IPS-20b (cell line): ENCODE data around the gene SEMA6A.

Source experiments
- H3K27ac ChIP-seq: one replicate; pipeline ENCODE4 v1.5.1; 2013; ENCODE audit warnings: low read length
- H3K27me3 ChIP-seq: 2 replicates; pipeline ENCODE4 v1.6.1; 2013; ENCODE audit warnings: mild to moderate bottlenecking, low read length, inconsistent platforms; ENCODE audit not compliant: insufficient read depth
- H3K36me3 ChIP-seq: 2 replicates; pipeline ENCODE4 v1.6.1; 2013; ENCODE audit warnings: low read depth, mild to moderate bottlenecking, inconsistent platforms, low read length, moderate library complexity; ENCODE audit not compliant: insufficient read depth
- H3K4me1 ChIP-seq: 2 replicates; pipeline ENCODE4 v1.6.1; 2013; ENCODE audit warnings: mild to moderate bottlenecking, control low read depth, inconsistent platforms, low read length, moderate library complexity; ENCODE audit not compliant: insufficient read depth
- H3K4me3 ChIP-seq: 2 replicates; pipeline ENCODE4 v1.5.1; 2013; ENCODE audit warnings: mild to moderate bottlenecking, low read length, inconsistent platforms
- H3K9ac ChIP-seq: 2 replicates; pipeline ENCODE4 v1.6.1; 2013; ENCODE audit warnings: low read depth, mild to moderate bottlenecking, inconsistent platforms, low read length, moderate library complexity
- H3K9me3 ChIP-seq: 2 replicates; pipeline ENCODE4 v1.6.1; 2013; ENCODE audit warnings: mild to moderate bottlenecking, low read depth, low read length, inconsistent platforms; ENCODE audit not compliant: insufficient read depth

SEMA6A gene

GRCh38 chr5:116502138-116502537 is 72.5 kb downstream of the SEMA6A start:
- no peak overlapping the region for H3K9ac ChIP-seq
- peaks cover 81% of the 10 kb centered on the region for H3K36me3 ChIP-seq
- H3K4me3 ChIP-seq, result no peak overlapping the region
- peaks cover 32% of the 10 kb centered on the region for H3K4me1 ChIP-seq
- no peaks in the 10 kb centered on the region for H3K27me3 ChIP-seq
- no peak overlapping the region for H3K27ac ChIP-seq
- no peaks in the 10 kb centered on the region for H3K9me3 ChIP-seq

DNA sequence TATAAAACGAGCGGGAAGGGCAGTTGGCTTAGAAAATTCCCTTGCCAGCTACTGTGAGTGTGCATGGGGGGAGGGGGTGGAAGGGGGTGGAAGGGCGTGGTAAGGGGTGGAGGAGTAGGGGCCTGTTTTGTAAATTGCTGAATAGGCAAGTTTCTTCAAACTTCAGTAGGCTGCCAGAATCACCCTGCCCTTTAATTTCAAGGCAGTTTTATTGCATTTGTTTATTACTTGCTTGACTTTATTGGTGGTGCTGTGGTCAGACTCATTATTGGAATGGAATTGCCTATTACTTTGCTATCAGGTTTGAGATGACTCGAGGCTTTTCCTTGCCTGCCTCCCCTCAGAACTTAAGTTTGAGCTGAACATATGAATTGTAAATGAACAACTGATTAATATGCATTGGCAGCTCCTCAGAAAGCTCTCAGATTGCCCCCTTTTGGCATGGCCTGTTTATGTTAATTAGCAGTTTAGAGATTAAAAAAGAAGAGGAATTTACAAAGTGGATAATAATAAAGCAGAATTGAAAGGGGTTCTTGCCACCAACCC is 76.0 kb downstream of the SEMA6A start:
- Histone ChIP-seq H3K27ac (no peak overlapping the region), H3K4me1 (peaks cover 18% of the 10 kb centered on the region), H3K4me3 (no peak overlapping the region), H3K27me3 (no peaks in the 10 kb centered on the region), H3K9me3 (no peaks in the 10 kb centered on the region), H3K36me3 (peaks cover 97% of the 10 kb centered on the region), H3K9ac (peak overlapping the region; percentile 40; the same call in 1 of the 2 replicates)

GRCh38 chr5:116497631-116498030 is 77.0 kb downstream of the SEMA6A start:
- Histone ChIP-seq H3K9me3 (no peaks in the 10 kb centered on the region), H3K9ac (no peak overlapping the region), H3K4me3 (no peak overlapping the region), H3K27me3 (no peaks in the 10 kb centered on the region), H3K4me1 (peaks cover 18% of the 10 kb centered on the region), H3K27ac (no peak overlapping the region), H3K36me3 (peaks cover 97% of the 10 kb centered on the region)

DNA sequence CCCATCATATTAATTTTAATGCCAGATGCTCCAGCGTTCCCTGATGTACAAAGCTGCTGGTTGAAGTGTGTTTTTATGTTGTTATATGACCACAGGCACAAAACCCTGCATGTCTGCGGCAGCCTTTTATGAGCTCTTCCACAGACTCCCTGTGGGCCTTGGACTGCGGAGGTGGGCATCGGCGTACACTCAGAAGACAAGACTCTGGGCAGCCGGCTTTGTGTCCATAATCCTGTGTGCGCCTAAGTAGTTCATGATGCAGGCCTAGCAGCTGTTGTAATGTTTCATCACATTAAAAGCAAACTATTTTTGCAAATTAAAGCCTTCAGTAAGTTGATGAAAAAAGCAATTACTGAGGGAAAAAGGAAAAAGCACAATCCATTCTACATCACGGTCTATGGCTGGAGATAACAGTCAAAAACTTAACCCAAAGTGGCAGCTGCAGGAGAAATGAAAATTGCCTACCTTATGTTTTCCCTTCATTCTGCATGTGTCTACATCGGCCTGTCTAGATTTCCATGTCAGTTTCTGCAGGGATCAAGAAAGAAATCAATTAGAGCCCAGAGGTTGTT is 78.8 kb downstream of the SEMA6A start:
- Histone ChIP-seq H3K27me3 (no peaks in the 10 kb centered on the region), H3K27ac (no peak overlapping the region), H3K9ac (no peak overlapping the region), H3K36me3 (peaks cover 97% of the 10 kb centered on the region), H3K9me3 (no peaks in the 10 kb centered on the region), H3K4me1 (peaks cover 18% of the 10 kb centered on the region), H3K4me3 (no peak overlapping the region)

- peaks cover 97% of the 10 kb centered on the region for H3K36me3 ChIP-seq
- H3K4me1 ChIP-seq, result peaks cover 12% of the 10 kb centered on the region
- no peak overlapping the region for H3K27ac ChIP-seq
- H3K4me3 ChIP-seq, result no peak overlapping the region
- H3K9ac ChIP-seq, result no peak overlapping the region
- H3K9me3 ChIP-seq, result no peaks in the 10 kb centered on the region
- no peaks in the 10 kb centered on the region for H3K27me3 ChIP-seq
Measured at GRCh38 chr5:116494784-116495450, 79.7 kb downstream of the SEMA6A start.

- H3K4me1 ChIP-seq, result no peaks in the 10 kb centered on the region; the same call in 1 of the 2 replicates
- peaks cover 100% of the 10 kb centered on the region for H3K36me3 ChIP-seq
- H3K27me3 ChIP-seq, result no peaks in the 10 kb centered on the region
- no peaks in the 10 kb centered on the region for H3K9me3 ChIP-seq
- no peak overlapping the region for H3K27ac ChIP-seq
- H3K4me3 ChIP-seq, result no peak overlapping the region
- H3K9ac ChIP-seq, result no peak overlapping the region
Measured at GRCh38 chr5:116492776-116493175, 81.8 kb downstream of the SEMA6A start.

DNA sequence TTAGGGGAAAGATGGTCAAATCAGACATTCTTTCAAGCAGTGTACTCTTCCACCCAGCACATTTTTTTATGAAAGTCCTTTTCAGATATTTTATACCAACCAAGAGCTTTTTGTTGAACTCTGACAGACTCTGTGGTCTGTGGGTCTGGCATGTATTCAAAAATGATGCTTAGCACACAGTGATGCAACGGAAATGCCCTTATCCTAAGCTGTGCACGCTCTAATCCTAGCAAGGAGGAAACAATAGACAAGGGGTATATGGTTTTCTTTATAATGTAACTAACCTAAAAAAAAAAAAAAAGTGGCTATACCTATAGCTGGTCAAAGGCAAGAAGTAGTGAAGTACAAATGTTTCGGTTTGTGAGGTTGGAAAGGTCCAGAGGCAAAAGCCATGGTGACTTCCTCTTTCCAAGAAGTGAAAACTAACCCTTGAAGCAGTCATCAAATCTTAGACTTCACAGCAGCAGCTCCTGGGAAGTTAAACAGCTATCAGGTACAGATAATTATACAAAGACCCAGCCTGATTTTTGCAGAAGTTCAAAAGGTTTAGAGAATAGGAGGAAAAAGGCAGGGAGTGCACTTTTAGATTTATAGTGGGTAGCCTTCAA is 82.5 kb downstream of the SEMA6A start:
- Histone ChIP-seq H3K4me1 (no peaks in the 10 kb centered on the region; the same call in 1 of the 2 replicates), H3K27ac (no peak overlapping the region), H3K36me3 (peaks cover 100% of the 10 kb centered on the region), H3K27me3 (no peaks in the 10 kb centered on the region), H3K4me3 (no peak overlapping the region), H3K9me3 (no peaks in the 10 kb centered on the region), H3K9ac (no peak overlapping the region)

GRCh38 chr5:116488356-116489041 is 86.1 kb downstream of the SEMA6A start:
- Histone ChIP-seq H3K9ac (no peak overlapping the region), H3K4me1 (no peaks in the 10 kb centered on the region), H3K4me3 (no peak overlapping the region), H3K36me3 (peaks cover 100% of the 10 kb centered on the region), H3K27me3 (no peaks in the 10 kb centered on the region), H3K9me3 (no peaks in the 10 kb centered on the region), H3K27ac (no peak overlapping the region)

DNA sequence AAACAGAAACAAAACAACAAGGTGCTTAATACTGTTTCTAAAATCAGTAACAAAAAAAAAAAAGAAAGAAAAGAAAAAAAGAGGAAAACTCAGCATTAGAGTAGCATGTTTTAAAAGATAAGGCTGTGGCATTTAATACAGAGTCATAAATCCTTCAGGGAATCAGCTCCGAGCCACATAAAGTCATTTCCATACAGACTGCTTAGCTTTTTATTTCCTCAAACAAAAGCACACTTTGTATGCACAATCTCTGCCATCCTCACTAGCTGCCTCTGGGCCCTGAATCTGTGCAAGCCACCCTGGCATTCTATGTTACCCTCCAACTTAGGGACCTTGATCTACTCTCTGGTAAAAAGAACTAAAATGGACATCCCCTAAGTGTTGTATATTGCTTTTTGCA is 87.6 kb downstream of the SEMA6A start:
- Histone ChIP-seq H3K27me3 (no peaks in the 10 kb centered on the region), H3K36me3 (peaks cover 100% of the 10 kb centered on the region), H3K4me3 (no peak overlapping the region), H3K4me1 (no peaks in the 10 kb centered on the region), H3K9me3 (no peaks in the 10 kb centered on the region), H3K9ac (no peak overlapping the region), H3K27ac (no peak overlapping the region)

DNA sequence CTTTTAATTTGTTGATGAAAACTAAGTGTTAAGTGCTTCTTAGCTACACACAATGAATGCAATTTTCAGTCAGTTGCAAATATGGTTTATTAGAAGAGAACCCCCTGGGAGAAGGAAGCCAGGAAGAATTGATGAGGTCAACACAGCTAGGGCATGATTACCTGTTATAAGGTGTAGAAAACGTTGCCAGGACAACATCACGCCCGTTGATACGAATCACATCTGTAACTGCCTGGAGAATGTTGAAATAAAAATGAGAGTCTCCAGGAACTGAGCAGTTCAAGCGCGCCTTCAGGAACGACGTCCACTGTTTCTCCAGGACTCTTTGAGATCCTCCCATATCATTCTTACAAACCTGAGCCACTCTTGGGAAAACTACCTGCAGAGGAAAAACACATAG is 88.0 kb downstream of the SEMA6A start:
- H3K36me3 ChIP-seq, result peaks cover 100% of the 10 kb centered on the region
- no peaks in the 10 kb centered on the region for H3K27me3 ChIP-seq
- H3K4me1 ChIP-seq, result no peaks in the 10 kb centered on the region
- no peak overlapping the region for H3K9ac ChIP-seq
- no peak overlapping the region for H3K27ac ChIP-seq
- H3K9me3 ChIP-seq, result no peaks in the 10 kb centered on the region
- H3K4me3 ChIP-seq, result no peak overlapping the region

GRCh38 chr5:116484645-116485044 is 90.0 kb downstream of the SEMA6A start:
- peaks cover 100% of the 10 kb centered on the region for H3K36me3 ChIP-seq
- no peaks in the 10 kb centered on the region for H3K9me3 ChIP-seq
- H3K4me3 ChIP-seq, result no peak overlapping the region
- H3K9ac ChIP-seq, result no peak overlapping the region
- no peak overlapping the region for H3K27ac ChIP-seq
- no peaks in the 10 kb centered on the region for H3K4me1 ChIP-seq
- H3K27me3 ChIP-seq, result no peaks in the 10 kb centered on the region
